GM21515 (cell line): ENCODE data around the gene ATP9A.

Source experiments
- ATAC-seq: cut with Tn5 transposase; IDR thresholded peaks from one replicate; pipeline ENCODE4 v1.9.1; 2021; ENCODE audit not compliant: unreplicated experiment

ATP9A gene

GRCh38 chr20:51562332-51563173 is 205.6 kb downstream of the ATP9A start:
- ATAC-seq = no peak

GRCh38 chr20:51562027-51562331 is 206.2 kb downstream of the ATP9A start:
- ATAC-seq = no peak

- no peak for ATAC-seq
These were observed 207.5 kb downstream of the ATP9A start for GRCh38 chr20:51560550-51561307.

- ATAC-seq = no peak
These were observed 208.1 kb downstream of the ATP9A start for GRCh38 chr20:51560042-51560441.

GRCh38 chr20:51554538-51555165 is 213.5 kb downstream of the ATP9A start:
- no peak for ATAC-seq

GRCh38 chr20:51553897-51554486 is 214.2 kb downstream of the ATP9A start:
- no peak for ATAC-seq

- no peak for ATAC-seq
These were observed 217.0 kb downstream of the ATP9A start for GRCh38 chr20:51551186-51551585.

GRCh38 chr20:51549474-51549873 is 218.7 kb downstream of the ATP9A start:
- no peak for ATAC-seq

GRCh38 chr20:51547951-51548350 is 220.2 kb downstream of the ATP9A start:
- ATAC-seq = no peak
